Measurements from ENCODE around the gene ZFP42.

ZFP42 gene

GRCh38 chr4:188046657-188047056, 51.1 kb downstream of the ZFP42 start:
- Histone ChIP-seq H3K27me3 (ENCODE audit: insufficient read depth, poor library complexity, severe bottlenecking) (no peaks in the 10 kb centered on the region), H3K27ac (replicated peaks) (no peak overlapping the region), H3K4me3 (replicated peaks; ENCODE audit: insufficient read depth, low read length) (no peak overlapping the region)
- TF ChIP-seq, protein P1, sequence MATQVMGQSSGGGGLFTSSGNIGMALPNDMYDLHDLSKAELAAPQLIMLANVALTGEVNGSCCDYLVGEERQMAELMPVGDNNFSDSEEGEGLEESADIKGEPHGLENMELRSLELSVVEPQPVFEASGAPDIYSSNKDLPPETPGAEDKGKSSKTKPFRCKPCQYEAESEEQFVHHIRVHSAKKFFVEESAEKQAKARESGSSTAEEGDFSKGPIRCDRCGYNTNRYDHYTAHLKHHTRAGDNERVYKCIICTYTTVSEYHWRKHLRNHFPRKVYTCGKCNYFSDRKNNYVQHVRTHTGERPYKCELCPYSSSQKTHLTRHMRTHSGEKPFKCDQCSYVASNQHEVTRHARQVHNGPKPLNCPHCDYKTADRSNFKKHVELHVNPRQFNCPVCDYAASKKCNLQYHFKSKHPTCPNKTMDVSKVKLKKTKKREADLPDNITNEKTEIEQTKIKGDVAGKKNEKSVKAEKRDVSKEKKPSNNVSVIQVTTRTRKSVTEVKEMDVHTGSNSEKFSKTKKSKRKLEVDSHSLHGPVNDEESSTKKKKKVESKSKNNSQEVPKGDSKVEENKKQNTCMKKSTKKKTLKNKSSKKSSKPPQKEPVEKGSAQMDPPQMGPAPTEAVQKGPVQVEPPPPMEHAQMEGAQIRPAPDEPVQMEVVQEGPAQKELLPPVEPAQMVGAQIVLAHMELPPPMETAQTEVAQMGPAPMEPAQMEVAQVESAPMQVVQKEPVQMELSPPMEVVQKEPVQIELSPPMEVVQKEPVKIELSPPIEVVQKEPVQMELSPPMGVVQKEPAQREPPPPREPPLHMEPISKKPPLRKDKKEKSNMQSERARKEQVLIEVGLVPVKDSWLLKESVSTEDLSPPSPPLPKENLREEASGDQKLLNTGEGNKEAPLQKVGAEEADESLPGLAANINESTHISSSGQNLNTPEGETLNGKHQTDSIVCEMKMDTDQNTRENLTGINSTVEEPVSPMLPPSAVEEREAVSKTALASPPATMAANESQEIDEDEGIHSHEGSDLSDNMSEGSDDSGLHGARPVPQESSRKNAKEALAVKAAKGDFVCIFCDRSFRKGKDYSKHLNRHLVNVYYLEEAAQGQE (IDR thresholded peaks at IDR 0.05; ENCODE audit: insufficient replicate concordance, low read depth), result no peak
- TF ChIP-seq CTCF (IDR thresholded peaks at IDR 0.05; ENCODE audit: insufficient read depth, low read length), result no peak
- TF ChIP-seq GABPA (IDR thresholded peaks at IDR 0.05; ENCODE audit: low read depth), result no peak
- no peak for TF ChIP-seq SPI1 (IDR thresholded peaks at IDR 0.05; ENCODE audit: borderline replicate concordance, low read depth)
- TF ChIP-seq POLR2AphosphoS5 (IDR thresholded peaks at IDR 0.05; ENCODE audit: low read depth), result no peak
- no peak for DNase-seq (ENCODE audit: low read depth in 1 of 2, low spot score in 1 of 2)

DNA sequence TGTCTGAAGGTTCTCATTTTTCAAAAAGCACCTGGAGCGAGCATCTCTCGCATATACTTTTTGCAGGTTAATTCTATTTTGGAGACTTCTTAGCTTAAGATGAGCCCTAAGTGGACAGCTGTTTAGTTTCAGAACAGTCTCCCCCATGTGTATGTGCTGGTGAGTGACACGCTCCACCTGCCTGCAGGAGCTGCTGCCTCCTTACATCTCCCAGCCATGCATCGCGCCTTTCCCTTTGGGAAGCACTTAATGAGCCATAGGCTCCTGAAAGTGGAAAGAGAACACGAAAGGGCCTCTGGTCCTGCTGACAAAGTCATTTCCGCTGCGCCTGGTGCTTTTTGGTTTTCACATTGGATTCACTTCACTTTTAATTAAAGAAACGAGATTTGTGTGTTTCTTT, 57.7 kb downstream of the ZFP42 start:
- DNase-seq (ENCODE audit: low read depth in 1 of 2, low spot score in 1 of 2), result no peak
- TF ChIP-seq CTCF (IDR thresholded peaks at IDR 0.05; ENCODE audit: insufficient read depth, low read length), result no peak
- no peak for TF ChIP-seq SPI1 (IDR thresholded peaks at IDR 0.05; ENCODE audit: borderline replicate concordance, low read depth)
- no peak for TF ChIP-seq GABPA (IDR thresholded peaks at IDR 0.05; ENCODE audit: low read depth)
- TF ChIP-seq, protein P1 (IDR thresholded peaks at IDR 0.05; ENCODE audit: insufficient replicate concordance, low read depth), result no peak
- TF ChIP-seq POLR2AphosphoS5 (IDR thresholded peaks at IDR 0.05; ENCODE audit: low read depth), result no peak
- H3K27me3 ChIP-seq (ENCODE audit: insufficient read depth, poor library complexity, severe bottlenecking), result no peaks in the 10 kb centered on the region
- H3K4me3 ChIP-seq (replicated peaks; ENCODE audit: insufficient read depth, low read length), result no peak overlapping the region
- no peak overlapping the region for H3K27ac ChIP-seq (replicated peaks)
